Measurements from ENCODE around the gene BIRC7.

Gene BIRC7, protein sequence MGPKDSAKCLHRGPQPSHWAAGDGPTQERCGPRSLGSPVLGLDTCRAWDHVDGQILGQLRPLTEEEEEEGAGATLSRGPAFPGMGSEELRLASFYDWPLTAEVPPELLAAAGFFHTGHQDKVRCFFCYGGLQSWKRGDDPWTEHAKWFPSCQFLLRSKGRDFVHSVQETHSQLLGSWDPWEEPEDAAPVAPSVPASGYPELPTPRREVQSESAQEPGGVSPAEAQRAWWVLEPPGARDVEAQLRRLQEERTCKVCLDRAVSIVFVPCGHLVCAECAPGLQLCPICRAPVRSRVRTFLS

DNA sequence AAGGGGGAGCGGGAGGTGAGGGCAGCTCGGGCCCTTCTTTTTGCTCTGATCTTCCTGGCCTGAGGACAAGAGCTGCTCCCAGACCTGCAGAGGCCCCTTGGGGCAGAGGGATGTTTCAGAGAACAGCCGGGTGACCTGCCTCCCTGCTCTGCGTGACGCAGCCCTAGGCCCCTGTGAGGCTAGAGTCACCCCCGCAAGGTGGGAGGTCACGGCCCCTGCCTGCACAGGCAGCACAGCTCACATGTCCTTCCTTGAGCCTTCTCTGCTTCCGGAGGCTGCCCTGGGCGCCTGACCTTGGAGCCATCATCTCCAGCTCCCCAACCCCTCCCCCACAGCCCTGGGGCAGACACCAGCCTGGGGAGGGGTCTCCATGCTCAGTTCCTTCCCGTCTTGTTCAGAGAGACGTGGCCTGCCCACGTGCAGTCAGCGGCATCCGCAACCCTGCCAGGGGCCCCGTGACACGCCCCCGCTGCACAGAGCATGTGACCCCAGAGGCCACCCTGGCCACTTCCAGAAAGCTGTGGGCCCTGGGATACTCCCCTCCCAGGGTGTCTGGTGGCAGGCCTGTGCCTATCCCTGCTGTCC lies at the start of gene BIRC7:
Gene BIRC7, plus strand, starts transcription at position 507 of the 585 bp plus-strand sequence. CDS start 192 bp downstream, outside the sequence.
- DNase-seq = no peak

DNA sequence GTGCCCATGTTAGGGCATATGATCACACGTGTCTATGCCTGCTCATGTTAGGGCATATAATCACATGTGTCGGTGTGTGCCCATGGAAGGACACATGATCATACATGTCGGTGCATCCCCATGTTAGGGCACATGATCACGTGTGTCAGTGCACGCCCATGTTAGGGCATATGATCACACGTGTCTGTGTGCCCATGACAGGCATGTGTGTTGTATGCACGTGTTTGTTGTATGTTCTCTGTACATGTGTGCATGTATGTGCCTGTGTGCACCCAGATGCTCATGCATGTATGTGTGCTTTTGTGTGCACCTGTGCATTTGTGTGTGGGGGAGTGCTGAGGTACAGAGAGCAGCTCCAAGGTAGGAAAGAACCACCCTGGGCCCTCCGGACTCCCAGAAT lies 49.6 kb upstream of the BIRC7 start:
- DNase-seq = no peak

DNA sequence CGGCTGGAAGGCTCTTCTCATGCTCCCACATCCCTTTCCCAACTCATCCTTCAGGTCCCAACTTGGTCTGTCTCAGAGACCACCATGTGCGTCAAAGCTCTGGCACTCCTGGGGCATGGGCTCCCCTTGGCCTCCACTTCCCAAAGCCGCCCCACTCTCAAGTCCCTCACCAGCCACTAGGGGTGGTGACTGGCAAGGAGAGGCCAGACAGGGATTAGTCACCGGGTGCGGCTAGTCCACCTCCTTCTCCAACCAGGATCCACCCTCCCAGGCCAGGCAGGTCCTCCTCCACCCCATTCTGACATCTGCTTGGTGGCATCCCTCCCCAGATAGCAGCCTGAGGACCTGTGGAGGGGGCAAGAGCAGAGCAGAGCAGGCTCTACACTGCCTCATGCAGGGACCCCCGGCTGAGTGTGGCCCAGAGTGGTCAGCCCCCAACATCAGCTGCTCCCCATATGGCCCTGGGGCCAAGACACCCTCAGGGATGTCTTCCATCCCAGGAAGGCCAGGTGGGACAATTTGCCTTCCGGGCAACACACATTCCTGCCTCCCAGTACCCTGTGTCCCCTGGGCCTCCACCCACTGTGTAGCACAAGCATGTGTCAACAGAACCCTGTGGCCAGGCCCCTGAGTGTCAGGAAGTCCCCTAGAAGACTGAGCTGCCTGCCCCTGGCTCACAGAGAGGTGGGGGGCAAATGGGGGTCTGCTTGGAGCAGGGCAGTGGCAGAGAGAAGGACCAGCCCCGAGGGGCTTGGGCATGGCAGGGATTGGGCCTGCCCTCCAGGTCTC lies 49.0 kb upstream of the BIRC7 start:
- no peak for DNase-seq

DNA sequence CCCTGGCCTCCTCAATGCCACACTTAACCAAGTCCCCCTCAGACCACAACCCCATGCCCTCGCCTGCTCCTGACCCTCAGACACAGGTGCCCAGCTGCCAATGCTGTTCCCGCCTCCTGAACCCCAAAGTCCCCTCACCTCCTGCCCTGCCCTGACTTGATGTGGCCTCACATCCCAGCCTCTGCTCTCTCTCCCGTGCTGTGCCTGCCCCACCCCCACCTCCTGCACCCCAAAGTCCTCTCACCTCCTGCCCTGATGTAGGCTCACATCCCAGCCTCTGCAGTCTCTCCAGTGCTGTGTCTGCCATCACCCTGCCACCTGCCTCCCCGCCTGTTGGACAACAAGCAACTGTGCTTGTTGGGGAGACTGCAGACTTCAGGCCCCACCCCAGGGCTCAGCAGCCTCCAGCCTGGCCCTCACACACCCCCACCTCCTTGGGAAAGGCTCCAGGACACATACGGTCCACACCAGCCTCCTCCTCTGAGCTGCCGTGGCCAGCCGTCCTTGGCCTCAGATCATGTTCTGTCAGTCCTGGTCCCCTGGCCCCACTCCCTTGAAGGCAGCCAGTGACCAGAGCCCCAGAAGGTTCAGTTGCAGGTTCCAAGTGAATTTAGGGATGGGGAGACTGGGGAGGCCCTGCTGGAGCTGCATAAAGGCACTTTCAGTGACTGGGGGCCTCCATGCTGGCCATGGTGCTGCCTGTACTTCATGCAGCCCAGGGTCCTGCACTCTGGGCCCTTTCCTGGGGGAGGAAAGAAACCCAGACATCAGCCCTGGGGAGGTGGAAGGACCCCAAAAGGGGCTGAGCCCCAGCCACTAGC lies 48.2 kb upstream of the BIRC7 start:
- DNase-seq = no peak

DNA sequence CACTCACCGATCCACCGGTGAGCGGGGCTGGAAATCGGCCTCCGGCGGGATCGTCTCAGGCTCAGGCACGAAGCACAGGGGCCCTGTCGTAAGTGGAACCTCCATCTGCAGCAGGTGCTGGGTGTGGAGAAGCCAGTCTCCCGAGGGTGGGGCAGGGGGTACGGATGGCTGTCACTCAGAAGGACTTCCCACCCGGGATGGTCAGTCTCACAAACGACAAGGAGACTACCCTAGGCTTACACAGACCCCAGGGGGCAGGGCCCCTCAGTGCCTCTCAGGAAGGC lies 47.6 kb upstream of the BIRC7 start:
- DNase-seq = no peak

DNA sequence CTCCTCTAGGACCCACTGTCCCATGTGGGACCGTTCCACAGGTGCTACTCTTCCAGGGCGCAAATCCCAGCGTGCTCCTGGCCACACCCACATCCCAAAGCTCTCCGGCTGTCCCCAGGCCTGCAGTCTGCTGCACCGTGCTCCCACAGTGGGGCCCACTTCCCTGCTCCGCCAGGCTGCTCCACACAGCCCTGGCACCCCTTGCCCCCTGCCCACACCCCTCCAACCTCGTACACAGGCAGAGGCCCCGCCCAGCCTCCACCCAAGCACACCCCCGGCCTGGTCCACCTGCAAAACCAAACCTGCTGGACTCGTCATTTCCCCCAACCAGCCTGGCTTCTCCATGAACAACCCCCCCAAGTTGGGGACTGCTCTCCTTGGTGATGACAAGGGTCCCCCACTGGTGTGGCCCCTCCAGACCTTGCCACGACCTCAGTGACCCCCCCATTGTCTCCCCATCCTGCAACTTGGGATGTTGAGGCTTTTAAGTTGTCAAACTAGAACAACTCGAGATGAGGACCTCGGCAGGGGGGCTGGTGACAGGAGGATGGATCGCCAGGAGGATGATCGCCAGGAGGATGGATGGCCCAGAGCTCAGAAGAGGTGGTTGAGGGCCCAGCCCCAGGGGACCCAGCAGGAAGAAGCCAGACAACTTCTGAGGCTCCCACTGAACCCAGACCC lies 46.9 kb upstream of the BIRC7 start:
- no peak for DNase-seq

DNA sequence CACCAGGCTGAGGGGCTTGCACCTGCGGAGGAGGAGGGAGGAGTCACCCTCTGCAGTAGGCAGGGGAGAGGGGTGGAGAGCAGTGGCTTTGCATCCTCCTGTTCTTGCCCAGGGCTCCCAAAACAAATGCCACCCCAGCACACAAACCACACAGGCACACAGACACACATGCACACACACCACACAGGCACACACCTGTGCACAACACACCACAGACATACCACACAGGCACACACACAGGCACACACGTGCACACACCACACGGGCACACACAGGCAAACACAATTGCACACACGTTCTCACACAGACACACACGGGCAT lies 46.4 kb upstream of the BIRC7 start:
- DNase-seq = no peak

DNA sequence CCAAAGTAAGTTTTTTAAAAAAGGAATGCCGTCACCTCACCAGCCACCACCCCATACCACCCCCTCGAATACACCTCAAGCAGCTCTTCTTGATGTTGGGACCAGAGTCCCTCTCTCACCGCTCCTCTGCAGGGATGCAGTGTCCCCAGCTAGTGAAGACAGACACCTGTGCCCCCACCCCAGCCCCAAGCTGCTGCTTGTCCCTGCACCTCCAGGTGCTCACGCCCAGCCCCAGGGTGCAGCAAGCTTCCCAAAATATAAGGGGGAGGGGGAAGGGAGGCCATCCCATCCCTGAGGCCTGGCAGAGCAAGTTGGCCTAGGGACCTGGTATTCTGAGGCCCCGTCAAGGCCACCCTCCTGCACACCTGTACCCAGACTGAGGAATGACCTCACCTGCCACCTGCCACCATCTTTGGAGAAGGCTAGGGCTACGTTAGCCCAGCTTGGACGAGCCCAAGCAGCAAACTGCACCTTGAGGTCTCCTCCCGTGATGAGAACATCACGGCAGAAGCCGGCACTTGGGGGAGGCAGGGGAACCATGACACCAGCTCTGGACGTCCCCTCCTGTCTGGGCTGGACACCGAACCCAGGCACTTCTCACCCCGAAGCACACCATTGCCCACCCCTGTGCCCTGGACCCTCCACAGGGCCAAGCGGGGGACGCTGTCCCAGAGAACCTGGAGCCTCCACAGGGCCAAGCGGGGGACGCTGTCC lies 45.7 kb upstream of the BIRC7 start:
- DNase-seq = no peak

DNA sequence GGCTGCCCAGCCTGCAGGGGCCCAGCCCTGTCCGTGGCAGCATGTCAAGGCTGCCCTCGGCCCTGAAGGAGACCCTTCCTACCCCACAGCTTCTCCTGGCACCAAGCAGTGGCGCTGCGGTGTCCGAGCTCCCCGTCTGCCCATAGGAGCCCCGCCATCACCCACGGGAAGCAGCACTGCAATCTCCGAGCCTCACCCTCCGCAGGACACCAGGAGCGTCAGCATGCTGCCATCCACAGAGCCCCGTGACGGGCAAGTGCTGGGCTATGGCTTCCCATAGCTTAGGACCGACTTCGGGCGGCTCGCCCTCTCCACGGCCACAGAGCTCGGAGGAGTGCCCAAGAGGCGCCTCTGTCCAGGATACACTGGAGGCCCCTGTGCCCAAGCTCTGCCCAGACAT lies 44.9 kb upstream of the BIRC7 start:
- no peak for DNase-seq

DNA sequence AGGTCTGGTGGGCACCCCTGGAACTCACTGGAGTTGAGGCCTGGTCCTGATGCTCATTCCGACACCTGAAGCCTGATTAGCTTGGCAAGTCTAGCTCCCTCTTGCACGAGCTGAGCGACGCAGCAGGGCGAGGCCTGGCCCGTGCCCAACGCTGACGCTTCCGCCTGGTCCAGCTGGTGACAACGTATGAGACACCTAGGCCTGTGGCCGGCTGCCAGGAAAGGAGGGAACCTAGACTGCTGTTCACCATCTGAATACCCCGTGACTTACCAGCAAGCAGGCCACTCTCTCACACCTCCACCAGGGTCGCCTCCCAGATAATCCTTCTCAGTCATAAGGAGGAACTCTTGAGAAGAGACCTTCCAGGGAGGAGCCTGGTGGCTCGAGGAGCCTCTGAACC lies 44.3 kb upstream of the BIRC7 start:
- DNase-seq = no peak

DNA sequence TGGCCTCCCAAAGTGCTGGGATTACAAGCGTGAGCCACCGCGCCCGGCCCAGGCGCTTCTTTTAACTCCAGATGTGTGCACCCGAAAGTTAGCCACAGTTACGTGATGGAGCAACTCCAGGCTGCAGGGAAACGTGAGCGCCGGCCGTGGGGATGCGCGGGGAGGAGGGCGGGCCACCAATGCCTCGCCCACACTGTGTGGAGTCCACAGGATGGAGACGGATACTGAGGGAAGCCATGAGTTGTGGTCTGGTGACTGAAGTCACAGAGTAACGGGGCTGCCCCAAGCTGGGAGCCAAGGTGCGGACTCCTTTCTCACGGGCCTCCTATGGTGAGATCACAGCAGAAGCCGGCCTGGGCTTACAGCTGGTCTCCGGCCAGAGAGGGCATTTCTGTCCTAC lies 43.0 kb upstream of the BIRC7 start:
- DNase-seq = no peak

DNA sequence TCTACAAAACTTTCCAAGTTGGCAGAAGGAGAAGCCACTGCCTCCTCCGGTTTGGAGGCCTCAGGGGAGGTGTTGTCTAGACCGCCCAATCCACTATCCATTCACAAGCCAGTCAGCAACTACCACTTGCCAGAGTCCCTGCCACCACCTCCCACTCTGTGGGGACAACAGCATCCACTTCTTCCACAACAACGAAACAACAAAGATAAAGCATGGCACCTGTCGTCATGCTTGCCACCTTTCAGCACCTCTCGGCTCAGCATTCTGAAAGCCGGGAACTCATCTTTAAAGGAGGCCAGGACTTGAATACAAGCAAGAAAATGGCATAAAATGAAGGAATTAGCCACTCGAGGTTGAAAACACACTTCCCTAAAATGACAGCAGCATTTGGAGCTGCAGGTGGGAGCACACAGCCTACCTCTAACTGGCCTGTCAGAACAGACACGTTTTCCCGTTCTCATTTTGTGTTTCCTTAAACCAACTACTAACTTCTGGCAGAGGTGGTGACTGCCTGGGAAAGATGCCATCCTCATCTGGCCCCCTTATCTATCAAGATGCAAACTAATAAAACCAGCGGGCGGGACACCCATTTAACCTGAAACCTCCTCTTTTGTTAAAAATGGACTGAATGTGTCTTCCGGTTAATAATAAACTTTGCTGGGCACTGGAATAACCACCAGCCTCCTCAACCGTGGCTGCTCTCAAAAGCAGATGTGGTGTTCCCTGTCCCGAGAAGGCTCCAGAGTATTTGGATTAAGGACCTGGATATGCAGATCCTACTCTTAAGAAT lies 41.5 kb upstream of the BIRC7 start:
- DNase-seq = no peak

DNA sequence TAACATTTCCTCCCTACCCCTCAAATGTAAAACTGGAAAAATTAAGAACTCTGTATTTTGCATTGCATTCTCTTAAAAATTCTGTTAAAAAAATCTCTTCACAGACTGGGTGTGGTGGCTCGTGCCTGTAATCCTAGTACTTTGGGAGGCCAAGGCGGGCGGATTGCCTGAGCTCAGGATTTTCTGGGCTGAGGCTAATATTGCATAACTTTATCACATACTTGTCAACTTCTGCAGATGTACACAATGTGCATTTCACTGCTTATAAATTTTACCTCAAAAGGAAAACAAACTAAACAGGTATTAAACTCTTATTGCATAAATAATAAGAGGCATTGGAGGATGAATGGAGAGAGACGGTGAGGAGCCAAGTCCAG lies 40.9 kb upstream of the BIRC7 start:
- no peak for DNase-seq

DNA sequence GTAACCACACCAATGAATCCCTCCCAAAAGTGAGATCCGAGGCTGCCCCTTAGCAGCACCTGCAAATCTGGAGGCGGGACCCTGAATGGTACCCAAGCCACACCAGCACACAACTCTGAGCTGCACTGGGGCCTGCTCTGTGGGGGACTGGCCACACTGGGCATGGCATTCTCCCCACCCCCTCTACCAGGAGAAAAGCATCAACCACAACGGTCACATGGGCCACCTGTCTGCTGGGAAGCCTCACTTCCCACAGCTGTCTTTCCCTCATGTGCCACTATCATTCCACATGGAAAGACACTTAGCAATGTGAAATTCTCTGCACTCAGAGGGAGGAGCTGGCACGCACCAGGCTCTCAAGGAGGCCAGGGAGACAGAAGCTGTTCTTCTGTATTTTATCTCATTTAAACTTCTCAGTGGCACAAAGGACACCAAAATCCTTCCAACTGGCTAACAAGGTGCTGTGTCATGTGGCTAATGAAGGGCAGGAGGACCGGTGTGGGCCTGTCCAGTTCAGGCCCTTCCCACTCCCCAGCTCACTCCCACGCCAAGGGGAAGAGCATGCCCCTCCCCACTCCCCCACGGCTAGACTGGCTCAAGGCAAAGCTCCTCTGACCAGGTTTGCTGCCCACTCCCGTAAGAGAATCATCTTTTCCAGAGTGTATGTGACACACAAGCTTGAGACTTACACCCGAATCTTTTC lies 38.8 kb upstream of the BIRC7 start:
- no peak for DNase-seq

DNA sequence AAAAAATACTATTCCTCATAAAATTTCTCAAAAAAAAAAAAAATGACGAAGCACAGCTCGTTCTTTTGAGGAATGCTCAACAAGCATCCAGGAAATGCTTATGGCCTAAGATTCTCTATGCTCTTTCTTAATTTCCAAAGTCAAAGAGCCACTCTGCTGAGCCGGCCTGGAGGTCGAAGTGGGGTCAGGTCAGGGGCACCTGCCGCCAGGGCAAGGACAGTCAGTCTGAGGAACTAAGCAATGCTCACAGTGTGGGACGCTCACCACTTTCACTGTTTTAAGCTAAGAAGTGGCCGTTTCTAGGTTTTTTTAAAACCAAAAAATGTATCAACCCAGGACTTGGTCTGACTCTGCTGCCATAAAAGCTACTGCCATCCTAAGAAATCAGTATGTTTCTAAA lies 37.1 kb upstream of the BIRC7 start:
- DNase-seq = no peak

DNA sequence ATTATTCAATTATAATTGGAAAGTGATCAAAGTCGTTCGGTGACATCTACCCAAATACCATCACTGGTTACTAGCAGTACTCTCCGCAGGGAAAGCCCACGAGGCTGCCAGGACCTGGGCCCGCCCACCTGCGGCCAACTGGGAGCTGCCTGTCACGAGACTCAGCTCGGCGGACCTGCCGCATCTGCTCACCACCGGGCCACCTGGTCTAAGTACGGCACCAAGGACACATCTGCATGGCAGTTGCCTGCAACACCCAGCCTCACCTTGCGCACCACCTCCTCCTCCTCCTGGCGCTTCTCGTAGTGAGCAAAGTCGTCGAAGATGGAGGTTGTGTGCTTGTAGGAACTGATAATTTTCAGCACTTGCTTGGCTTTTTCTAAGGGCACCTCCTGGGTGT lies 33.7 kb upstream of the BIRC7 start:
- no peak for DNase-seq

DNA sequence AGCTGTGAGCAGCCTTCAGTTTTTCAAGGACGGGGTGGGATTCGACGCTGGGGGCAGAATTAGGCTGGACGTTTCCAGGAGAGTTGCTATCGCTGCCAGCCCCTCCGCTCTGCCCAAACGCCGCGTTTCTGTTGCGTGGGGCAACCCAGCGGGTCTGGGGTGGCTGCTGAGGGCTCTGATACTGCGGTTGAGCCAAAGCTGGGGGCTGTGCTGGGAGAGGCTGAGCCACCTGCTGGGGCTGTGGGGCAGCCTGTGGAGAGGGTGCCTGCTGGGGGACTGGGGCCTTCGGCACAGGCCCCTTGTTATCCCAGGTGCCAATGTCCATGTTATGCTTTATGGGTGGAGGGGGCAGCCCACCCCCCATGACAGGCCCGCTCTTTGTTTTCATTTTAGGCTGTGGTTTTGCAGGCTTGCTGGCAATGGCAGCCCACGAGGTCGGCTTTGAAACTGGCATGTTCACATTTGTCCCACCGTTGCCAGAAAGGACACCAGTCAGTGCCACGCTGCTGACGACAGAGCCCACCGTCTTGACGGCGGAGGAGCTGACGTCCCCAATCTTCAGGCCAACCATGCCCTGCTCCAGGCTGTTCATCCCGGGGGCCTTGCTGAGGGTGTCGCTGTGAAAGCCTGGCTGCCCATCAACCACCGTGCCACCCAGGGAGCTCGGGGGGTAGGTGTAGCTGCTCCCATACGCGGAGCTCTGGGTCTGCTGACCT lies 32.7 kb upstream of the BIRC7 start:
- no peak for DNase-seq

DNA sequence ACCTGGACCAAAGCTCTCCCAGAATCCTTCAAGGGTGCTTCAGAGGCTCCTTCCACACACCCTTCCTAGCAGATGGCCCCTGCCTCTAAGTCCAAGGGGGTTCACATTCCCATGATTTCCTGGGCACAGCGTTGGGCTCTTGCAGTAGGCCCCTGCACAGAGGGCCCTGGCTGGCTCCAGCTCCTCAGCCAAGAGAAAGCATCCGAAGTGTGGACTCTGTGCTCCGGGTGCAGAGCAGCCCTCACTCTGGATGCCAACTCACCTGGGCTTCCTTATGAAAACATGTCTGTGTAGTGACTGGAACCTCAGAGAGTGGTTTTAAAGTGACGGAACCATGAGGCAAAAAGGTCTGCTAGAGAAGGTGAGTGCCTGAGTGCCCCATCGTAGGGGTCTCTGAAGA lies 31.3 kb upstream of the BIRC7 start:
- DNase-seq = no peak

DNA sequence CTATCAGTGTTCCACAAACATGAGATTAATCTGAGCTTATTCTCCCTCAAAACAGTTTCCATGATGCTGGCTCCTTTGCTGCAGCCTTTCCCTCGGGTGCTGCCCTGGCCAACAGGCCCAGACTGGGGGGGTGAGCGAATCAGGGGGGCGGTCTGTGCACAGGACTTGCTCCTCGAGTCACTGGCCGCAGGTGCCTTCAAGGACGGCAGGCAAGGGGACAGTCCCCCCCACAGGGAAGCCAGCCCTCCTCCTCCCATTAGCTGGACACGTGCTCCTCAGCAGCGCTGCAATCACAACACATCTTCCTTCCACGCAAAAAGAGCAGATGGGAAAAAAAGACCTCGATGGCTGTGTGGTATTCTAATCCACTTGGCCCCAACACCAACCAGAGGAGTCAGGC lies 29.8 kb upstream of the BIRC7 start:
- no peak for DNase-seq

DNA sequence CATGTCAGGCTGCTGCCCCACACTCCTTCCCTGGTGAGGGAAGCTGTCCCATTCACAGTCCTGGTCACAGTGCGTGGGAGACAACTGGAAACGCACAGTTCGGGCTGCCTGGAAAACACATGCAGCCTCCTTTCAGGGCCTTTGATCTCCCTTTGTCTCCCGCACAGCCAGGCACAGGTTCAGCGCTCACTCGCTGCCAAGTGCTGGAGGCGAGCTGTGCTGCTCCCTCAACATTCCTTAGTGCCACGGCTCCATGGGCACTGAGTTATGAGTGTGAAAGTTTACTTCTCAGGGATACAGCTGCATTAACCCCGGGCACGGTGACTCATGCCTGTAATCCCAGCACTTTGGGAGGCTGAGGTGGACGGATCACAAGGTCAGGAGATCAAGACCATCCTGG lies 28.8 kb upstream of the BIRC7 start:
- DNase-seq = no peak

Measured in fibroblast of skin of right biceps (primary cell).